Measurements from ENCODE around the gene FLT4.

FLT4 gene

GRCh38 chr5:180621311-180621710 lies 28.1 kb downstream of the FLT4 start:
- H3K36me3 ChIP-seq (ENCODE audit: control insufficient read depth, low read length) = no peaks in the 10 kb centered on the region
- H3K9me3 ChIP-seq (ENCODE audit: control insufficient read depth, insufficient read depth, low read length) = no peaks in the 10 kb centered on the region
- H3F3A ChIP-seq (ENCODE audit: control insufficient read depth, insufficient read depth) = no peaks in the 10 kb centered on the region
- H3K4me3 ChIP-seq (ENCODE audit: low read length) = no peak overlapping the region
- H3K4me1 ChIP-seq (ENCODE audit: control insufficient read depth, low read length) = peaks cover 9% of the 10 kb centered on the region
- H3K4me2 ChIP-seq (ENCODE audit: low read length) = no peak overlapping the region
- no peaks in the 10 kb centered on the region for H3K27me3 ChIP-seq (ENCODE audit: control insufficient read depth, low read length)
- no peaks in the 10 kb centered on the region for H4K20me1 ChIP-seq (ENCODE audit: control insufficient read depth, insufficient read depth, low read depth, low read length)
- no peaks in the 10 kb centered on the region for H3K9me2 ChIP-seq (replicated peaks; ENCODE audit: control insufficient read depth, low read length)
- TF ChIP-seq CTCF (IDR thresholded peaks at IDR 0.05; ENCODE audit: low read depth, low read length, poor library complexity, severe bottlenecking) (no peak), EZH2phosphoT487 (IDR thresholded peaks at IDR 0.05; ENCODE audit: borderline replicate concordance, low read length) (no peak)
- H3K27ac ChIP-seq (ENCODE audit: low read depth, low read length) = no peak overlapping the region
- H3K79me2 ChIP-seq (ENCODE audit: control insufficient read depth, low read length) = no peaks in the 10 kb centered on the region

- H3K27ac ChIP-seq (ENCODE audit: low read depth, low read length) = no peak overlapping the region
- no peak overlapping the region for H3K4me2 ChIP-seq (ENCODE audit: low read length)
- no peaks in the 10 kb centered on the region for H3K36me3 ChIP-seq (ENCODE audit: control insufficient read depth, low read length)
- H3K79me2 ChIP-seq (ENCODE audit: control insufficient read depth, low read length) = no peaks in the 10 kb centered on the region
- no peak overlapping the region for H3K4me3 ChIP-seq (ENCODE audit: low read length)
- H3F3A ChIP-seq (ENCODE audit: control insufficient read depth, insufficient read depth) = no peaks in the 10 kb centered on the region
- no peaks in the 10 kb centered on the region for H4K20me1 ChIP-seq (ENCODE audit: control insufficient read depth, insufficient read depth, low read depth, low read length)
- peaks cover 9% of the 10 kb centered on the region for H3K4me1 ChIP-seq (ENCODE audit: control insufficient read depth, low read length)
- no peaks in the 10 kb centered on the region for H3K27me3 ChIP-seq (ENCODE audit: control insufficient read depth, low read length)
- no peaks in the 10 kb centered on the region for H3K9me2 ChIP-seq (replicated peaks; ENCODE audit: control insufficient read depth, low read length)
- no peak for TF ChIP-seq CTCF (IDR thresholded peaks at IDR 0.05; ENCODE audit: low read depth, low read length, poor library complexity, severe bottlenecking)
- no peak for TF ChIP-seq EZH2phosphoT487 (IDR thresholded peaks at IDR 0.05; ENCODE audit: borderline replicate concordance, low read length)
- H3K9me3 ChIP-seq (ENCODE audit: control insufficient read depth, insufficient read depth, low read length) = no peaks in the 10 kb centered on the region
Observed at GRCh38 chr5:180620014-180620413, 29.4 kb downstream of the FLT4 start.

- H3K4me2 ChIP-seq (ENCODE audit: low read length) = no peak overlapping the region
- H3K4me3 ChIP-seq (ENCODE audit: low read length) = no peak overlapping the region
- H3K27me3 ChIP-seq (ENCODE audit: control insufficient read depth, low read length) = no peaks in the 10 kb centered on the region
- no peaks in the 10 kb centered on the region for H4K20me1 ChIP-seq (ENCODE audit: control insufficient read depth, insufficient read depth, low read depth, low read length)
- H3K9me2 ChIP-seq (replicated peaks; ENCODE audit: control insufficient read depth, low read length) = no peaks in the 10 kb centered on the region
- no peaks in the 10 kb centered on the region for H3K36me3 ChIP-seq (ENCODE audit: control insufficient read depth, low read length)
- TF ChIP-seq EZH2phosphoT487 (IDR thresholded peaks at IDR 0.05; ENCODE audit: borderline replicate concordance, low read length) = no peak
- TF ChIP-seq CTCF (IDR thresholded peaks at IDR 0.05; ENCODE audit: low read depth, low read length, poor library complexity, severe bottlenecking) = no peak
- H3F3A ChIP-seq (ENCODE audit: control insufficient read depth, insufficient read depth) = no peaks in the 10 kb centered on the region
- peaks cover 9% of the 10 kb centered on the region for H3K4me1 ChIP-seq (ENCODE audit: control insufficient read depth, low read length)
- H3K9me3 ChIP-seq (ENCODE audit: control insufficient read depth, insufficient read depth, low read length) = no peaks in the 10 kb centered on the region
- no peaks in the 10 kb centered on the region for H3K79me2 ChIP-seq (ENCODE audit: control insufficient read depth, low read length)
- H3K27ac ChIP-seq (ENCODE audit: low read depth, low read length) = no peak overlapping the region
Observed at GRCh38 chr5:180619563-180619915, 29.9 kb downstream of the FLT4 start.

Data from DOHH2 (cell line).